Spleen (tissue), 11 donors: ENCODE data around the gene PROSER3. TPM values are rescaled to one million over a fixed set of nuclear protein-coding genes. Genes with fewer than 3 reads are reported as not detected.
A peak's percentile ranks its signal among the peaks of the same experiment; 100 is the strongest.

Source experiments
- DNase-seq: peaks from one replicate; pipeline ENCODE4 v3.0.0-alpha.2; 2020
- H3K27ac ChIP-seq, 8 donors: fragments of 200-600 bp; sonication (generic) in 7 of 8; 1 replicate in 4 of 8; 2 replicates in 4 of 8; pipeline versions ENCODE4 v1.5.0 to v1.8.0; 2016 to 2021; ENCODE audit warnings: inconsistent platforms in 4 of 8, mild to moderate bottlenecking in 4 of 8, moderate library complexity in 1 of 8
- H3K27me3 ChIP-seq, 7 donors: fragments of 200-600 bp; sonication (generic) in 6 of 7; replicated peaks in 1 of 7; 1 replicate in 4 of 7; 2 replicates in 3 of 7; pipeline versions ENCODE4 v1.5.0 to v1.8.0; 2016 to 2021; ENCODE audit warnings: inconsistent platforms in 3 of 7, mild to moderate bottlenecking in 1 of 7
- H3K36me3 ChIP-seq, 6 donors: fragments of 200-600 bp; sonication (generic) in 5 of 6; 1 replicate in 4 of 6; 2 replicates in 2 of 6; pipeline versions ENCODE4 v1.5.0 to v1.8.0; 2016 to 2021; ENCODE audit warnings: inconsistent platforms in 2 of 6
- H3K4me1 ChIP-seq, 6 donors: fragments of 200-600 bp; sonication (generic) in 5 of 6; 1 replicate in 3 of 6; 2 replicates in 3 of 6; pipeline versions ENCODE4 v1.5.0 to v1.8.0; 2016 to 2021; ENCODE audit warnings: inconsistent platforms in 3 of 6
- H3K4me3 ChIP-seq, 8 donors: fragments of 200-600 bp; sonication (generic) in 7 of 8; 1 replicate in 4 of 8; 2 replicates in 4 of 8; pipeline versions ENCODE4 v1.5.0 to v1.8.0; 2016 to 2021; ENCODE audit warnings: inconsistent platforms in 4 of 8, mild to moderate bottlenecking in 4 of 8, moderate library complexity in 2 of 8
- H3K9me3 ChIP-seq, 8 donors: fragments of 200-600 bp; sonication (generic) in 7 of 8; 1 replicate in 4 of 8; 2 replicates in 4 of 8; pipeline versions ENCODE4 v1.5.0 to v1.8.0; 2016 to 2021; ENCODE audit warnings: inconsistent platforms in 4 of 8
- CTCF ChIP-seq, 11 experiments: fragments of 200-600 bp in 7 of 11; fragments of 450-650 bp in 4 of 11; sonication (generic) in 4 of 11; IDR thresholded peaks in 8 of 11; conservative IDR thresholded peaks in 3 of 11; 1 replicate in 7 of 11; 2 replicates in 4 of 11; pipeline versions ENCODE4 v1.4.0 to v1.8.0; 2016 to 2021; ENCODE audit warnings: antibody characterized with exemption in 11 of 11, inconsistent platforms in 4 of 11, mild to moderate bottlenecking in 1 of 11
- POLR2A ChIP-seq, 3 donors: fragments of 450-650 bp; IDR thresholded peaks; one replicate each; pipeline ENCODE4 v1.5.1; 2017; ENCODE audit warnings: antibody characterized with exemption in 3 of 3, mild to moderate bottlenecking in 1 of 3
- POLR2AphosphoS5 ChIP-seq, 3 donors: sonication (generic); formaldehyde crosslinking; IDR thresholded peaks; one replicate each; pipeline ENCODE4 v1.5.1; 2017; ENCODE audit warnings: antibody characterized with exemption in 3 of 3
- WGBS, 5 donors: extraction: QIAGEN DNeasy Blood & Tissue Kit in 3 of 5; methylation state at CpG; one replicate each; pipeline versions ENCODE4 v1.1.5 to v1.1.7; 2013 to 2018; 5-methylcytosine and 5-hydroxymethylcytosine counted together
- intact Hi-C: fragments of 100-400 bp; cut with DNase I; formaldehyde crosslinking; loops from one replicate; pipeline ENCODE4 v1.15.0; 2023; ENCODE audit warnings: low total_unique reads
- polyA plus RNA-seq, 3 donors: library from polyadenylated mRNA; stranded (reverse); fragments of 200-250 nt; gene quantifications; one replicate each; pipeline ENCODE4 v1.2.1, GENCODE V29; 2013
- total RNA-seq, 7 donors: library from RNA; depleted of rRNA in 3 of 7; stranded (reverse); fragments of >200 nt in 3 of 7; fragmentation: NEBNext Ultra II Directional in 4 of 7; extraction: Animal tissue kit (Norgen Biotek cat#: 25700) in 4 of 7; gene quantifications; one replicate each; pipeline versions ENCODE4 v1.1.0 to v1.2.1, GENCODE V29; 2016 to 2021
- donor health status: healthy with polysubstance abuse.
- donor health status: DM: no; HTN: no; CAD: no; lungs with moderate emphysema.
- donor health status: DM: no; HTN: no; CAD: no.
- donor health status: Bipolar disorder and iron deficiency.
- donor health status: healthy.
- donor health status: DM: no; HTN: no; CAD: no.
- donor health status: DM: yes; HTN: yes; CAD: no.

The PROSER3 gene
- total and polyA plus RNA-seq, 10 donors, result 2.0 to 25.2 (median 14.8) TPM

GRCh38 chr19:35757231-35757748 is 686 bp upstream of the PROSER3 start:
- peak overlapping the region; percentile 33 to 98 (median 94) for H3K4me3 ChIP-seq

GRCh38 chr19:35759697-35760096 is 1.7 kb downstream of the PROSER3 start:
- 95 to 100% (median 96%) methylated on average over 2 of the region's 2 CpGs for WGBS, 5 donors
- Histone ChIP-seq H3K27ac (no peak overlapping the region), H3K36me3 (peaks cover 0 to 56% (median 15%) of the 10 kb centered on the region in 6 donors), H3K27me3 (peaks cover 0 to 23% (median 4%) of the 10 kb centered on the region in 7 donors), H3K9me3 (no peaks in the 10 kb centered on the region), H3K4me1 (peaks cover 25 to 51% (median 40%) of the 10 kb centered on the region in 6 donors), H3K4me3 (no peak overlapping the region)
- intact Hi-C loops, result no loop called here
- no peak for DNase-seq
- TF ChIP-seq POLR2A (IDR thresholded peaks at IDR 0.05) (no peak), CTCF (IDR thresholded peaks at IDR 0.05 in 8 of 11, conservative IDR thresholded peaks at IDR 0.05 in 3 of 11) (no peak), POLR2AphosphoS5 (IDR thresholded peaks at IDR 0.05) (no peak)

More at GRCh38 chr19:35757231-35757748, 686 bp upstream of the PROSER3 start:
- H3K9me3 ChIP-seq, result no peaks in the 10 kb centered on the region
- peaks cover 0 to 56% (median 27%) of the 10 kb centered on the region in 6 donors for H3K36me3 ChIP-seq
- H3K27ac ChIP-seq, result peak overlapping the region in 7 of 8 donors; percentile 77 to 98 (median 96)
- intact Hi-C loops, result no loop called here
- peak; percentile 87 for DNase-seq
- peaks cover 0 to 23% (median 4%) of the 10 kb centered on the region in 7 donors for H3K27me3 ChIP-seq
- TF ChIP-seq CTCF (IDR thresholded peaks at IDR 0.05 in 8 of 11, conservative IDR thresholded peaks at IDR 0.05 in 3 of 11) (no peak), POLR2AphosphoS5 (IDR thresholded peaks at IDR 0.05) (no peak), POLR2A (IDR thresholded peaks at IDR 0.05) (no peak)
- 7 to 25% (median 9%) methylated on average over 3 to 19 of the region's 19 CpGs for WGBS, 5 donors
- peaks cover 25 to 53% (median 40%) of the 10 kb centered on the region in 6 donors for H3K4me1 ChIP-seq

- peaks cover 0 to 15% (median 4%) of the 10 kb centered on the region in 7 donors for H3K27me3 ChIP-seq
- no peak overlapping the region for H3K4me3 ChIP-seq
- H3K36me3 ChIP-seq, result peaks cover 0 to 59% (median 25%) of the 10 kb centered on the region in 6 donors
- no peaks in the 10 kb centered on the region for H3K9me3 ChIP-seq
- TF ChIP-seq CTCF (IDR thresholded peaks at IDR 0.05 in 8 of 11, conservative IDR thresholded peaks at IDR 0.05 in 3 of 11), result no peak
- no peak for TF ChIP-seq POLR2A (IDR thresholded peaks at IDR 0.05)
- TF ChIP-seq POLR2AphosphoS5 (IDR thresholded peaks at IDR 0.05), result no peak
- H3K4me1 ChIP-seq, result peaks cover 22 to 40% (median 32%) of the 10 kb centered on the region in 6 donors
- DNase-seq, result no peak
- no peak overlapping the region for H3K27ac ChIP-seq
- intact Hi-C loops, result no loop called here
- 95 to 98% (median 97%) methylated on average over 4 of the region's 4 CpGs for WGBS, 5 donors
Observed at GRCh38 chr19:35760711-35761349, 2.9 kb downstream of the PROSER3 start.
